22Rv1 (cell line): ENCODE results near the gene PEAK3.

ENCODE experiments used
- H3K27ac ChIP-seq: fragments of 450-650 bp; 2 replicates; pipeline ENCODE4 v1.5.1; 2017
- ZFX ChIP-seq: fragments of 450-650 bp; IDR thresholded peaks from 2 replicates; pipeline ENCODE4 v1.6.1; 2017; ENCODE audit warnings: antibody characterized with exemption, borderline replicate concordance
- TF ChIP-seq, protein P1 (sequence below): fragments of 450-650 bp; IDR thresholded peaks from 2 replicates; pipeline ENCODE4 v1.5.1; 2017; ENCODE audit warnings: mild to moderate bottlenecking

Gene PEAK3

DNA sequence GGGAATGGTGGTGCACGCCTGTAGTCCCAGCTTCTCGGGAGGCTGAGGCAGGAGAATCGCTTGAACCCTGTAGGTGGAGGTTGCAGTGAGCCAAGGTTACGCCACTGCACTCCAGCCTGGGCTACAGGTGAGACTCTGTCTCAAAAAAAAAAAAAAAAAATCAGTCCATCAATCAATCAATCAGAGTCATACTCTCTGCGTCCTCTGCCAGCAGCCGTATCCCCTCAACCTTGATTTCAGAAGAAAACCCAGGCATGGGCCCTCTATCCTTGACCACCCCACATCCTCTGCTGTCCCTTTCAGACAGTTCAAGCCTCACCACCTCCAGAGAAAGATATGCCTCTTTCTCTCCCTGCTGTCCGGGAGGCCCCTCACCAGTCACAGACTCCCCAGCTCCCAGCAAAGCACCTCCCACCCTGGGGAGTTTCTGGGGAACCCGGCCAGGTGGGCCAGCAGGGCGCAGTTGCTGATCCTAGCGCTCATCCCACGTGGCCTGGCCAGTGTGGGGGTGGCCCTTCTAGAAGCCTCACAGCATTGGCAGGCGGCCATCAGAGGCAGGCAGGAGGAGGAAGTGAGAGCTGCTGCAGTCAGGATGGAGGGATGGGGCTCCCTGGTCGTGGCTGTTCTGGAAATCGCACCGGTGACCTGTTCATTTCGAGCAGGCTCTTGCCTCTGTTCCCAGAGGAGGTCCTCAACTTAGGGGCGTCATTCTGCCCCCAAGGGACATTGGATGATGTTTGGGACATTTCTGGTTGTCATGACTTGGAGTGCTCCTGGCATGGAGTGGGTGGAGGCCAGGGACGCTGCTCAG, 15.6 kb downstream of the PEAK3 start:
- no peak for TF ChIP-seq ZFX
- TF ChIP-seq, protein P1, sequence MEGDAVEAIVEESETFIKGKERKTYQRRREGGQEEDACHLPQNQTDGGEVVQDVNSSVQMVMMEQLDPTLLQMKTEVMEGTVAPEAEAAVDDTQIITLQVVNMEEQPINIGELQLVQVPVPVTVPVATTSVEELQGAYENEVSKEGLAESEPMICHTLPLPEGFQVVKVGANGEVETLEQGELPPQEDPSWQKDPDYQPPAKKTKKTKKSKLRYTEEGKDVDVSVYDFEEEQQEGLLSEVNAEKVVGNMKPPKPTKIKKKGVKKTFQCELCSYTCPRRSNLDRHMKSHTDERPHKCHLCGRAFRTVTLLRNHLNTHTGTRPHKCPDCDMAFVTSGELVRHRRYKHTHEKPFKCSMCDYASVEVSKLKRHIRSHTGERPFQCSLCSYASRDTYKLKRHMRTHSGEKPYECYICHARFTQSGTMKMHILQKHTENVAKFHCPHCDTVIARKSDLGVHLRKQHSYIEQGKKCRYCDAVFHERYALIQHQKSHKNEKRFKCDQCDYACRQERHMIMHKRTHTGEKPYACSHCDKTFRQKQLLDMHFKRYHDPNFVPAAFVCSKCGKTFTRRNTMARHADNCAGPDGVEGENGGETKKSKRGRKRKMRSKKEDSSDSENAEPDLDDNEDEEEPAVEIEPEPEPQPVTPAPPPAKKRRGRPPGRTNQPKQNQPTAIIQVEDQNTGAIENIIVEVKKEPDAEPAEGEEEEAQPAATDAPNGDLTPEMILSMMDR, result no peak
- no peak overlapping the region for H3K27ac ChIP-seq

DNA sequence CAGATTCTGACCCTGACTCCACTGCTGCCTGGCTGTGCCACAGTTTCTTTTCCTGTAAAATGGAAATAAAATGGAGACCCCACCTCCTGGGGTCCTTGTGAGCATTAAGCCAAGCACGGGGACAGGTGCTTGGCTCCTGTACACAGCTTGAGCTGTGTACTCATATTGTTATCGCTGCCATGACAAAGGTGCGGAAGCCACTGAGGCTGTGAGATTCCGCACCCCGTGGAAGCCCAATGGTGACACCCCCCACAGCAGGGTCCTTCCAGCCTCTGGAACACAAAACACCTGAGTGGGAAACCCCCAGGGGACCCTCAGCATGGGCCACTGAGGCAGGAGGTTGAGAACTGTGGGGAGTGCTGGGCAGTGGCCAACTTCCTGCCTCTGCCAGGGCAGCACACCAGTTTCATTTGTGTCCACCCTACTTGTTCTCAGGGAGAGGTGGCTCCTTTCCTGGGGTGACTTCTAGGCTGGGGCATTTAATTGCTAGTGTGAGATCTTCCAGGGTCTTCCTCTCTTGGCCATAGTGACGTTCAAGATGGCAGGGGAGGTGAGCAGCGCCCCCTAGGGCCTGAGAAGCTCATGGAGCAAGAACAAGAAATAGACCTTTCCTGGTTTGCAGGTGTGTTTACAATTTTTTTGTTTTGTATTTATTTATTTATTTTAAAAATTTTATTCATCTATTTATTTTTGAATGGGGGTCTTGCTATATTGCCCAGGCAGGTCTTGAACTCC, 20.4 kb downstream of the PEAK3 start:
- TF ChIP-seq, protein P1, result peak; percentile 86
- TF ChIP-seq ZFX, result no peak
- no peak overlapping the region for H3K27ac ChIP-seq

DNA sequence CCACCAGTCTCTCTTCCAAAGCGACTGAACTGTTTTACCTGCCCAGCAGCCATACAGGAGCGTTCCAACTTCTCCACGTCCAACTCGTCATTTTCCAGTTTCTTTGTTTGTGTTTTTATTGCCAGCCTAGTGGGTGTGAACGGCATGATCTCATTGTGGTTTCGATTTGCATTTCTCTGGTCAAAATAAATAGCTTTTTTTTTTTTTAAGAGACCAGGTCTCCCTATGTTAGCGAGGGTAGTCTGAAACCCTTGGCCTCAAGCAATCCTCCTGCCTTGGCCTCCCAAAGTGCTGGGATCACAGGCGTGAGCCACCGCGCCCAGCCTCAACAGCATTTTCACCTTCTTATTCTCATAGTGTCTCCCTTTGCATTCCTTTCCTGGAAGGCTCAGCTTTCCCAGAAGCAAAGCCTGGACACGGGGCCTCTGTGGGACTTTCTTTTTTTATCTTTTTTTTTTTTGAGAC, 21.6 kb downstream of the PEAK3 start:
- no peak overlapping the region for H3K27ac ChIP-seq
- TF ChIP-seq ZFX, result no peak
- TF ChIP-seq, protein P1, result no peak

DNA sequence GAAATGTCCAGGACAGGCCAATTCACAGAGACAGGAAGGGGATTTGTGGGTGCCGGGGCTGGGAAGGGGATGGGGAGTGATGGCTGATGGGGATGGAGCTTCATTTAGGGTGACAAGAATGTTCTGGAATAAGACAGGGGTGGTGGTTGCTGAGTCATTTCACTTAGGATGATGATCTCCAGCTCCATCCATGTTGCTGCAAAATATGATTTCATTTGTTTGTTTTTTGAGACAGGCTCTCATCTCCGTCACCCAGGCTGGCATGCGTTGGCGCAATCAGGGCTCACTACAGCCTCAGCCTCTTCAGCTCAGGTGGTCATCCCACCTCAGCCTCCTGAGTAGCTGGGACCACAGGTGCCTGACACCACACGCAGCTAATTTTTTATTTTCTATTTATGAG, 22.6 kb downstream of the PEAK3 start:
- no peak overlapping the region for H3K27ac ChIP-seq
- TF ChIP-seq, protein P1, result no peak
- TF ChIP-seq ZFX, result no peak

DNA sequence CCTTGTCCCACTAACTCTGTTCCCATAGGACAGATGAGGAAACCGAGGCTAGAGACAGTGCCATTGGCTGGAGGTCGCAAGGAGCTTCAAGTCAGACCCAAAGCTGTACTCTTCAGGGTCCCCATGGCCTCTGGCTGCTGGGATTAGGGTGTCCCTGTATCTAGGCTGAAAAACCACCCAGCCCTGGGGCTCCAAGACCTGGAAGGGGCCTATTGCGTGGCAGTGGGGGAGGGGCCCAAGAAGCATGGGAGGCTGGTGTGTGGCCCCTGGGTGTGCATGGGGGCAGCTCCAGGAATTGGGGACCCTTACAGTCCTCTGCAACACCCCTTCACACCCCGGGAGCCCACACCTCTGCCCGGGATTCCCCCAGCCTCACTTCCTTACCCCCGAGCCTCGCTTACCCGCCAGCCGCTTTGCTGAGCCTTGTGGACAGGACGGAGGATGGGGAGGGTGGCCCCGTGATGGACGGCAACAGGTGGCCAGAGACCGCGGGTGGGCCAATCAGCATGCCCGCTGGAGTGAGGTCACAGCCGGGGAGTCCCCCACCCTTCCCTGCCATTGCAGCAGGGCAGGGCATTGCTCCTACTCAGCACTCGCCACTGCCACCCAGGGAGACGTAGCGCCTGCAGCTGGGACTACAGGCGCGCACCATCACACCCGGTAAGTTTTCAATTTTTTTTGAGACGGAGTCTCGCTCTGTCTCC, 25.8 kb downstream of the PEAK3 start, which contains the start of gene JSRP1:
Gene JSRP1, minus strand, starts transcription at position 436 of the 704 bp plus-strand sequence. CDS start 1,103 bp downstream, outside the sequence.
- H3K27ac ChIP-seq, result no peak within 1 kb of the TSS
- TF ChIP-seq, protein P1, result no peak
- no peak for TF ChIP-seq ZFX

DNA sequence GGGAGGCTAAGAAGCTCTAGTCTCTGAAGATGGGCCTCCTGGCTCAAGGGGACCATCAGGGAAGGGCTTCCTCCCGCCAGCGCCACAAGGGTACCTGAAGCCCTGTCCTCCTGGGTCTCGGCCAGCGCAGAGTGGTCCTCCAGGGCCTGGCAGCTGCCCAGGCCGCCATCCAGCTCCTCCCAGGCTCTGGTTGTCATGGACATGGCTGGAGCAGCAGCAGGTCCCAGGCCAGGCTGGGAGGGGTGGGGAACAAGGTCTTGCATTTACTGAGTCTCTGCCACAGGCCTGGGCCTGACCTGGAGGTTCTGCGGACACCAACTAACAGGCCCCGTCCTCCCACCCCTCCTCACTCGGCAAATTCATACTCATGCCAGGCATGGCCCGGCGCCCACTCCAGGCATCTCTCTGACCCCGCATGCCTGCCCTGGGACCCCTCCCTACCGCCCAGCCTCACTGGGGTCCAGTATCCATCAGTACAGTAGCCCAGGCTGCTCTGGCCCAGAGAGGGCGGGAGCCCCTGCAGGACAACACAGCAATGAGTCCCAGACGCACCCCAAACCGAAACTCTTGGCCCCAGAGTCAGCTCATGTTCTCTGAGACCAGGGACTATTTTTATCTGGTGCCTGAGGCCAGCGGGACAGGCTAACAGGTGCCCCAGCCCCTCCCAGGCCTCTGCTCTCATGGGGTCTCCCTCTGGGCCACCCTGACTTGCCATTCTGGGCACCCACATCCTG, 26.7 kb downstream of the PEAK3 start:
- TF ChIP-seq, protein P1, result no peak
- TF ChIP-seq ZFX, result no peak
- H3K27ac ChIP-seq, result no peak overlapping the region
